Neural cell (in vitro differentiated cells): ENCODE results near the gene KMT2E. TPM values are rescaled to one million over a fixed set of nuclear protein-coding genes. Genes with fewer than 3 reads are reported as not detected.

Experiments used
- H2AFZ ChIP-seq: fragments of 200-600, 300-800 bp; sonication (generic), shearing (Covaris generic); 2 replicates; pipeline ENCODE4 v1.6.0; 2014; ENCODE audit warnings: low read depth, mild to moderate bottlenecking, antibody characterized with exemption, low read length, moderate library complexity
- H3F3A ChIP-seq: fragments of 200-600 bp; shearing (Covaris generic); 2 replicates; pipeline ENCODE4 v1.6.1; 2016; ENCODE audit warnings: mild to moderate bottlenecking, moderate library complexity, mixed read lengths, antibody characterized with exemption, low read length; ENCODE audit not compliant: insufficient read depth, poor library complexity, severe bottlenecking
- H3K27ac ChIP-seq: fragments of 200-600, 300-800 bp; sonication (generic), shearing (Covaris generic); 2 replicates; pipeline ENCODE4 v1.5.1; 2014; ENCODE audit warnings: mild to moderate bottlenecking, low read length, moderate library complexity
- H3K27me3 ChIP-seq: fragments of 300-800, 200-600 bp; sonication (generic), shearing (Covaris generic); 2 replicates; pipeline ENCODE4 v1.6.0; 2014; ENCODE audit warnings: mild to moderate bottlenecking, low read depth, low read length, moderate library complexity; ENCODE audit not compliant: insufficient read depth
- H3K36me3 ChIP-seq: fragments of 300-800, 200-600 bp; sonication (generic), shearing (Covaris generic); 2 replicates; pipeline ENCODE4 v1.5.1; 2014; ENCODE audit warnings: mild to moderate bottlenecking, antibody characterized with exemption, low read length, moderate library complexity; ENCODE audit not compliant: insufficient read depth
- H3K4me2 ChIP-seq: fragments of 300-800, 200-600 bp; sonication (generic), shearing (Covaris generic); 2 replicates; pipeline ENCODE4 v1.6.0; 2014; ENCODE audit warnings: mild to moderate bottlenecking, low read length
- H3K4me3 ChIP-seq: fragments of 300-800, 200-600 bp; sonication (generic), shearing (Covaris generic); 2 replicates; pipeline ENCODE4 v1.5.1; 2014; ENCODE audit warnings: mild to moderate bottlenecking, low read length, moderate library complexity
- H3K79me2 ChIP-seq: fragments of 200-600 bp; shearing (Covaris generic); replicated peaks from 2 replicates; pipeline ENCODE4 v1.6.0; 2014; ENCODE audit warnings: mild to moderate bottlenecking, low read length, moderate library complexity; ENCODE audit not compliant: insufficient read depth
- H3K9ac ChIP-seq: fragments of 300-800, 200-600 bp; sonication (generic), shearing (Covaris generic); 2 replicates; pipeline ENCODE4 v1.6.1; 2016; ENCODE audit warnings: mild to moderate bottlenecking, low read length, mixed read lengths
- H3K9me2 ChIP-seq: fragments of 200-600 bp; shearing (Covaris generic); 2 replicates; pipeline ENCODE4 v1.6.1; 2016; ENCODE audit warnings: mild to moderate bottlenecking, low read length, mixed read lengths; ENCODE audit not compliant: insufficient read depth
- H3K9me3 ChIP-seq: fragments of 200-600, 300-800 bp; sonication (generic), shearing (Covaris generic); 2 replicates; pipeline ENCODE4 v1.6.1; 2016; ENCODE audit warnings: mild to moderate bottlenecking, mixed run types, low read length, moderate library complexity, mixed read lengths
- H4K20me1 ChIP-seq: fragments of 200-600 bp; shearing (Covaris generic); 2 replicates; pipeline ENCODE4 v1.6.1; 2016; ENCODE audit warnings: mild to moderate bottlenecking, mixed run types; ENCODE audit not compliant: insufficient read depth
- CTCF ChIP-seq: fragments of 450-650 bp; IDR thresholded peaks from 2 replicates; pipeline ENCODE4 v1.5.1; 2014; ENCODE audit warnings: antibody characterized with exemption, mild to moderate bottlenecking, moderate library complexity; ENCODE audit not compliant: poor library complexity, severe bottlenecking
- EP300 ChIP-seq: fragments of 450-650 bp; conservative IDR thresholded peaks from 2 replicates; pipeline ENCODE4 v1.6.1; 2014; ENCODE audit warnings: antibody characterized with exemption, mild to moderate bottlenecking, moderate library complexity; ENCODE audit not compliant: poor library complexity, severe bottlenecking
- EZH2 ChIP-seq: fragments of 200-600, 300-800 bp; shearing (Covaris generic), sonication (generic); IDR thresholded peaks from 2 replicates; pipeline ENCODE4 v1.6.1; 2014; ENCODE audit warnings: antibody characterized with exemption, low read length, borderline replicate concordance, mild to moderate bottlenecking; ENCODE audit not compliant: insufficient read depth, poor library complexity, severe bottlenecking
- MXI1 ChIP-seq: fragments of 450-650 bp; conservative IDR thresholded peaks from 2 replicates; pipeline ENCODE4 v1.6.1; 2014; ENCODE audit warnings: antibody characterized with exemption, mild to moderate bottlenecking; ENCODE audit not compliant: poor library complexity, severe bottlenecking
- POLR2AphosphoS5 ChIP-seq: IDR thresholded peaks from 2 replicates; pipeline ENCODE4 v1.6.1; 2012
- RAD21 ChIP-seq: fragments of 450-650 bp; conservative IDR thresholded peaks from 2 replicates; pipeline ENCODE4 v1.6.1; 2014; ENCODE audit warnings: antibody characterized with exemption, mild to moderate bottlenecking, moderate library complexity
- SMC3 ChIP-seq: fragments of 450-650 bp; conservative IDR thresholded peaks from 2 replicates; pipeline ENCODE4 v1.6.1; 2014; ENCODE audit warnings: antibody characterized with exemption, mild to moderate bottlenecking, moderate library complexity; ENCODE audit not compliant: poor library complexity
- TAF1 ChIP-seq: IDR thresholded peaks from 2 replicates; pipeline ENCODE4 v1.6.1; 2012; ENCODE audit warnings: low read depth
- polyA plus RNA-seq: library from polyadenylated mRNA; depleted of rRNA; stranded (reverse); fragments of >200 nt; gene quantifications from 2 replicates; pipeline ENCODE4 v1.2.3, GENCODE V29; 2014
- TF ChIP-seq, protein P1 (sequence below): IDR thresholded peaks from 2 replicates; pipeline ENCODE4 v1.6.1; 2012; ENCODE audit warnings: borderline replicate concordance

Gene KMT2E
- polyA plus RNA-seq, 1 donor from 2014 or later: 78.4 TPM

DNA sequence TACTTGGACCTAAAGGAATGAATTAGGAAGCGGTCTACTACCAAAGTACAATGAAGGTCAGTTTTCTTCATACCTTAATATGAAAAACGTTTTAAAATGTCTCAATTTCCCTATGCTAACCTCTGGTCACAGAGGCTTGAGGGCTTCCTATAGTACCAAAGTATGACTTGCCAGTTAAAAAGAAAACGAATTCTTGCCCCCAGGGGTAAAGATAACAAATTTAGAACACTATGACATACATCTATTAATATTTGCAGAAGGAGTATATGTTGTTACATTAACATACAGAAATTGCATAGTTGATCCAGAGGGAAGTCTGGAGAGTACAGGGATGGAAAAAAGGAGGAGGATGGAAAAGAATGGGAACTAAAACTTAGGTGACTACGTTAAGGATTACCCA is 13.8 kb upstream of the KMT2E start:
- H3K9me3 ChIP-seq: no peaks in the 10 kb centered on the region
- no peak overlapping the region for H3K4me2 ChIP-seq
- no peaks in the 10 kb centered on the region for H3K9me2 ChIP-seq
- TF ChIP-seq RAD21: no peak
- no peak for TF ChIP-seq SMC3
- no peak for TF ChIP-seq TAF1
- TF ChIP-seq EP300: no peak
- no peak for TF ChIP-seq CTCF
- TF ChIP-seq, protein P1, sequence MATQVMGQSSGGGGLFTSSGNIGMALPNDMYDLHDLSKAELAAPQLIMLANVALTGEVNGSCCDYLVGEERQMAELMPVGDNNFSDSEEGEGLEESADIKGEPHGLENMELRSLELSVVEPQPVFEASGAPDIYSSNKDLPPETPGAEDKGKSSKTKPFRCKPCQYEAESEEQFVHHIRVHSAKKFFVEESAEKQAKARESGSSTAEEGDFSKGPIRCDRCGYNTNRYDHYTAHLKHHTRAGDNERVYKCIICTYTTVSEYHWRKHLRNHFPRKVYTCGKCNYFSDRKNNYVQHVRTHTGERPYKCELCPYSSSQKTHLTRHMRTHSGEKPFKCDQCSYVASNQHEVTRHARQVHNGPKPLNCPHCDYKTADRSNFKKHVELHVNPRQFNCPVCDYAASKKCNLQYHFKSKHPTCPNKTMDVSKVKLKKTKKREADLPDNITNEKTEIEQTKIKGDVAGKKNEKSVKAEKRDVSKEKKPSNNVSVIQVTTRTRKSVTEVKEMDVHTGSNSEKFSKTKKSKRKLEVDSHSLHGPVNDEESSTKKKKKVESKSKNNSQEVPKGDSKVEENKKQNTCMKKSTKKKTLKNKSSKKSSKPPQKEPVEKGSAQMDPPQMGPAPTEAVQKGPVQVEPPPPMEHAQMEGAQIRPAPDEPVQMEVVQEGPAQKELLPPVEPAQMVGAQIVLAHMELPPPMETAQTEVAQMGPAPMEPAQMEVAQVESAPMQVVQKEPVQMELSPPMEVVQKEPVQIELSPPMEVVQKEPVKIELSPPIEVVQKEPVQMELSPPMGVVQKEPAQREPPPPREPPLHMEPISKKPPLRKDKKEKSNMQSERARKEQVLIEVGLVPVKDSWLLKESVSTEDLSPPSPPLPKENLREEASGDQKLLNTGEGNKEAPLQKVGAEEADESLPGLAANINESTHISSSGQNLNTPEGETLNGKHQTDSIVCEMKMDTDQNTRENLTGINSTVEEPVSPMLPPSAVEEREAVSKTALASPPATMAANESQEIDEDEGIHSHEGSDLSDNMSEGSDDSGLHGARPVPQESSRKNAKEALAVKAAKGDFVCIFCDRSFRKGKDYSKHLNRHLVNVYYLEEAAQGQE: no peak
- TF ChIP-seq POLR2AphosphoS5: no peak
- TF ChIP-seq MXI1: no peak
- peaks cover 98% of the 10 kb centered on the region for H3K79me2 ChIP-seq
- no peaks in the 10 kb centered on the region for H3F3A ChIP-seq
- H3K27ac ChIP-seq: no peak overlapping the region
- H4K20me1 ChIP-seq: peaks cover 66% of the 10 kb centered on the region
- no peak overlapping the region for H3K9ac ChIP-seq
- no peaks in the 10 kb centered on the region for H3K27me3 ChIP-seq
- no peak overlapping the region for H2AFZ ChIP-seq
- H3K4me3 ChIP-seq: no peak overlapping the region
- no peaks in the 10 kb centered on the region for H3K36me3 ChIP-seq

- Histone ChIP-seq H3K4me2 (no peak overlapping the region), H4K20me1 (peaks cover 59% of the 10 kb centered on the region)
These were observed 13.1 kb upstream of the KMT2E start for GRCh38 chr7:105000927-105001336.

More at GRCh38 chr7:105000927-105001336, 13.1 kb upstream of the KMT2E start:
- H3K27me3 ChIP-seq: no peaks in the 10 kb centered on the region
- peak overlapping the region; percentile 5 for H3K4me3 ChIP-seq
- H3F3A ChIP-seq: no peaks in the 10 kb centered on the region
- no peaks in the 10 kb centered on the region for H3K9me3 ChIP-seq
- H3K9me2 ChIP-seq: no peaks in the 10 kb centered on the region
- peaks cover 97% of the 10 kb centered on the region for H3K79me2 ChIP-seq
- H3K9ac ChIP-seq: no peak overlapping the region
- peaks cover under 1% of the 10 kb centered on the region for H3K36me3 ChIP-seq
- no peak overlapping the region for H2AFZ ChIP-seq
- no peak for TF ChIP-seq RAD21
- TF ChIP-seq EZH2: no peak
- TF ChIP-seq MXI1: no peak
- no peak for TF ChIP-seq CTCF
- no peak for TF ChIP-seq SMC3
- TF ChIP-seq, protein P1: no peak
- no peak for TF ChIP-seq EP300
- no peak for TF ChIP-seq POLR2AphosphoS5
- TF ChIP-seq TAF1: no peak
- H3K27ac ChIP-seq: no peak overlapping the region
